HG03175 (cell line): ENCODE measurements around the gene RPS27A.
A peak's percentile ranks its signal among the peaks of the same experiment; 100 is the strongest.
"Not testable (repeated sequence)": the region's sequence is repeated elsewhere in the genome, so short reads cannot be mapped to it uniquely, and the experiment has no call there.

ENCODE experiments used
- ATAC-seq: cut with Tn5 transposase; IDR thresholded peaks from one replicate; pipeline ENCODE4 v1.9.1; 2021; ENCODE audit warnings: mild to moderate bottlenecking, moderate library complexity; ENCODE audit not compliant: unreplicated experiment

Gene RPS27A

DNA sequence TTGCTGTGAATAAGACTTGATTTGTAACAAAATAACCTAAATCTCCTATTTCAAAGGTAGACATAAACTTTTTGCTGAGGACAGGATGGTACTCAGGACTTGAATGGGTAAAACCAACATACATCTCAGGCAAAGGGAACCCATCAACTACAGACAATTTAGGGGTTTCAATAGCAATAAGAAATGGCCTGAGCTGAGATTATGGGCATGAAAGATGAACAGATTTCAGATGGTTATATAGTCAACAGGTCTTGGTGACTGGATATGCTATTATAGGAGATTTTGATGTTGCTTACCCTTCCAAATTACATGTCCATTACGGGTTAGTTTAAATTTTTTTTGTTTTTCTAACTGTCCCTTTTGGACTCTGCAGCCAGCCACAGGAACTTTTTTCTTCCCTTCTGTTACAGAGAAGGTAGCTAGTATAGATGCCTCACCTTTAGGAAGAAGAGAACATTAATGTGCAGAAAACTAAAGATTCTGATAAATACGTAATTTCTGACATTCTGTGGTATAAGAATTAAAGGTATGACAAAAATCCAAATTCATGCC, 4.6 kb downstream of the RPS27A start:
- ATAC-seq = no peak

DNA sequence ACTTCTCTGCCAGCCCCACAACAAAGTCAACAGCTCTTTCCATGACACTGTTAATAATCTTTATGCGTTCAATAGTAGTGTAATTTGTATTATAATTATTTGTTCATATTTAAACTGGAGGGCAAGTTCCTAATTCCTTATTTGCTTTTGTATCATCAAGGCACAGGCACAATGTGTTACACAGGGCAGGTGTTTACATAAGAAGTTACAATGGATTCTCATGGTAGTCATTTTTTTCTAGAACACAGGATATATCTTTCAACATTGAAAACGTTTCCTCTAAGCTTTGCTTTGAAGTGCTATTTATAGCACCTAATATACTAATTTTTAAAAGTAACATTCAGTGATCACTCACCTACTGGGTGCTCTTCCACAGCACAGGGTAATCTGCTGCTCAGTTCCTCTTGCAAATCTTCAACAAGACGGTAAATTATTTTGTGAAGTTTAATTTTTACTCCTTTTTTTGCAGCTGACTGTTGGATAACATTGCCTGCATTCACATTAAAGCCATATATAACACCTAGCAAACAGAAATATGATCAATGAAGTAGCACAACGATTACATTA, 7.3 kb downstream of the RPS27A start:
- no peak for ATAC-seq

DNA sequence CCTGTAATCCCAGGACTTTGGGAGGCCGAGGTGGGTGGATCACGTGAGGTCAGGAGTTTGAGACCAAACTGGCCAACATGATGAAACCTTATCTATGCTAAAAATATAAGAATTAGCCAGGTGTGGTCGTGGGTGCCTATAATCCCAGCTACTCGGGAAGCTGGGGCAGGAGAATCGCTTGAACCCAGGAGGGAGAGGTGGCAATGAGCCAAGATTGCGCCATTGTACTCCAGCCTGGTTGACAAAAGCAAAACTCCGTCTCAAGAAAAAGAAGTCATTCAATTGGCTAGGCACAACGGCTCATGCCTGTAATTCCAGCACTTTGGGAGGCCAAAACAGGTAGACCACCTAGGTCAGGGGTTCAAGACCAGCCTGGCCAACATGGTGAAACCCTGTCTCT, 9.1 kb downstream of the RPS27A start:
- not testable (repeated sequence) for ATAC-seq

GRCh38 chr2:55242617-55243016, 10.1 kb downstream of the RPS27A start:
- no peak for ATAC-seq

GRCh38 chr2:55245411-55245810, 12.9 kb downstream of the RPS27A start:
- no peak for ATAC-seq

- ATAC-seq = no peak
Measured at GRCh38 chr2:55247025-55247424, 14.5 kb downstream of the RPS27A start.

- ATAC-seq = no peak
Measured at GRCh38 chr2:55252832-55253231, 20.3 kb downstream of the RPS27A start.

- ATAC-seq = not testable (repeated sequence)
Measured at GRCh38 chr2:55259586-55259985, 27.1 kb downstream of the RPS27A start.

DNA sequence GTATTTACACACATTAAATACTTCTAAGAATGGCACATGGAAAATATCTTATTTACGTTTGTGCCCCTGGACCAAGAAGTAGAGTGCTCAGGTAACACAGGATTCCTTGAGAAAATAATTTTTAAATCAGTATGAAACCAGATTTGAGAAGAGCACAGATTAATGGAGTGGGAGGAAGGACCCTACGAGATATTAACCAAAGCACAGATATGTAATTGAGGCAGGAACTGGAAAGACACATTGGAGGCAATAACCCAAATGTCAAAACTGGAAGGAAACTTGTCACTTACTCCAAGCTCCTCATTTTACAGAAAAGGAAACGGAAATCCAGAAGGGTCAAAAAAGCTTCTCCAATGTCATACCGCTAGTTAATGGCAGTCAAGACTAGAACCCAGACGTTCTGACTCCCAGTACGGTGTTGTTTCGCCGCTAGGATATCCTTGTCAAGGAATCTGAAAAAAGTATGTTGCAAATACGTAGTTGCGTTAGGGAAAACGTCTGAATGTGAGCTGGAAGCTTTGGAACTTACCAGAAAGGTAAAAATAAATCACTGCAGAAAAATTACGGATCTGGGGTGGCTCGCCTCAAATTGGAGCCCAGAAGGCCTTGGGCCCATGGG, 35.9 kb downstream of the RPS27A start:
- no peak for ATAC-seq

DNA sequence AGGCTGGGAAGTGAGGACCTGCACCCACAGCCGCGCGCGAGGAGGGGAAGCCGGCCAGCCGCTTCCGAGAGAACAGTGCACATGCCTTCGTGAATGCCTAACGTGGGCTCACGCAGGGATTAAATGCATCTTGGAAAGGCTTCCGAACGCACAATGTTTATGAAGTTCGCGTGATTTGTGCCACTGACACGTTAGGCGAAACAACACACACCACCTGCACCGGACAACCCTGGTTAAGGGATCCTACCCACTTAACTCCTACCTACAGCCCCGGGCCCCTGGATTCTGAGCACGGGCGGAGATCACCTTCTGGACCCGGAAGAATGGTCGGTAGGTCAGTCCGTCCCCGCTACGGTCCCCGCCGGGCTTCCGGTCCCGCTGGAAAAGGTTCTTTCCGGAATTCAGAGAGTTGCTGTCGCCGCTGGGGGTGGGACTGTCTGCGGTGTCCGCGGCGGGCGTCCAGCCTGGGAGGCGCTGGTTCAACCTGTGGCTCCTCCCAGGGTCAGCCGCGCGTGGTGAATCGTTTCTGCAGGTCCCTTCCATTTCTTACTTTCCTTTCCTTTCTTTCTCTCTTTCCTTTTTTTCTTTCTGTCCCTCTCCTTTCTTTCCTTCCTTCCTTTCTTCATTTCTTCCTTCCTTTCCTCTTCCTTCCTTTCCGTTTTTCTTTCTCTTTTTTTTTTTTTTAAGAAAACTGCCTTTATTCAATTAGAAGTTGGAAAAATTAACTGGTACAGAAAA, 36.6 kb downstream of the RPS27A start, which contains the start of gene MTIF2:
Gene MTIF2 (minus strand): TSS at position 325 of the 738 bp plus-strand sequence. CDS start 5,373 bp downstream, outside the sequence.
- ATAC-seq = peak; percentile 99

DNA sequence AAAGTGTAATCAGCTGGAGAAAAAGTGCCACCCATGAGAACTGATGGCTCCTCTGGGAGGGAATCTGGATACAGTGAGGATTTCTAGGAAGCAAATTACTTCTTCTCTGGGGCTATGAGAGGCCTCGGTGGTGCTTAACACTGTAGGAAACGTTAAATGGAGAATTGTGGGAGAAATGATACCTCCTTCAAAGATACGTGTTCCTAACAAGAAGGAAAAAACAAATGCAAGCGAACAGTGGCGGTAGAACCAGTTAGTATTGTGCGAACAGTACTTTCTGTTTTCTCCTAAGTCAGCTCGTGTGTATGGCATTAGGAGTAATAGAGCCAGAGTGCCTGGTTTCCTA, 37.1 kb downstream of the RPS27A start:
- no peak for ATAC-seq

- ATAC-seq = not testable (repeated sequence)
Measured at GRCh38 chr2:55274346-55274745, 41.9 kb downstream of the RPS27A start.

- no peak for ATAC-seq
Measured at GRCh38 chr2:55277310-55277709, 44.8 kb downstream of the RPS27A start.

DNA sequence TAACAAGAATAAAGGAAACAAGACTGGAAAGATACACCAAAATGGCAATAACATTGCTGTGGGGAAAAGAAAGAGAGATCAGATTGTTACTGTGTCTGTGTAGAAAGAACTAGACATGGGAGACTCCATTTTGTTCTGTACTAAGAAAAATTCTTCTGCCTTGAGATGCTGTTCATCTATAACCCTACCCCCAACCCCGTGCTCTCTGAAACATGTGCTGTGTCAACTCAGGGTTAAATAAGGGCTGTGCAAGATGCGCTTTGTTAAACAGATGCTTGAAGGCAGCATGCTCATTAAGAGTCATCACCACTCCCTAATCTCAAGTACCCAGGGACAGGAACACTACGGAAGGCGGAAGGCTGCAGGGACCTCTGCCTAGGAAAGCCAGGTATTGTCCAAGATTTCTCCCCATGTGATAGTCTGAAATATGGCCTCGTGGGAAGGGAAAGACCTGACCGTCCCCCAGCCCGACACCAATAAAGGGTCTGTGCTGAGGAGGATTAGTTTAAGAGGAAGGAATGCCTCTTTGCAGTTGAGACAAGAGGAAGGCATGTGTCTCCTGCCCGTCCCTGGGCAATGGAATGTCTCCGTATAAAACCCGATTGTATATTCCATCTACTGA, 46.8 kb downstream of the RPS27A start:
- ATAC-seq = not testable (repeated sequence)

GRCh38 chr2:55279859-55280424, 47.5 kb downstream of the RPS27A start:
- not testable (repeated sequence) for ATAC-seq

GRCh38 chr2:55280851-55281546, 48.5 kb downstream of the RPS27A start:
- not testable (repeated sequence) for ATAC-seq

GRCh38 chr2:55282110-55282917, 49.8 kb downstream of the RPS27A start:
- ATAC-seq = peak; percentile 98

DNA sequence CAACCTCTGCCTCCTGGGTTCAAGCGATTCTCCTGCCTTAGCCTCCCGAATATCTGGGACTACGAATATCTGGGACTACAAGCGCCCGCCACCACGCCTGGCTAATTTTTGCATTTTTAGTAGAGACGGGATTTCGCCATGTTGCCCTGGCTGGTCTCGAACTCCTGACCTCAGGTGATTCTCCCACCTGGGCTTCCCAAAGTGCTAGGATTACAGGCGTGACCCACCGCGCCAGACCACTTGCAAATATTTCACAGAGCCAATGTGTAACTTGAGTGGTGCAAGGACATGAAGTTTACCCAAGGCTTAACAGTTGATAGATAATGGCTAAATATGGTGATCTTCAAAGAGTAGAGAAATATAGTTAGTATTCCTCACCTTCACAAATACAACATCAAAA, 50.6 kb downstream of the RPS27A start:
- ATAC-seq = no peak
